Measurements from ENCODE around the gene PJA2.
A peak's percentile ranks its signal among the peaks of the same experiment; 100 is the strongest.

Gene PJA2

GRCh38 chr5:109410389-109411148, 795 bp upstream of the PJA2 start:
- DNase-seq = peak; percentile 90

GRCh38 chr5:109408991-109409843, 557 bp downstream of the PJA2 start:
- peak; percentile 96 for DNase-seq

- DNase-seq = no peak
Observed at GRCh38 chr5:109407913-109408312, 1.9 kb downstream of the PJA2 start.

GRCh38 chr5:109406719-109407118, 3.1 kb downstream of the PJA2 start:
- no peak for DNase-seq

- DNase-seq = no peak
Observed at GRCh38 chr5:109404428-109404960, 5.3 kb downstream of the PJA2 start.

- DNase-seq = no peak
Observed at GRCh38 chr5:109403469-109403868, 6.3 kb downstream of the PJA2 start.

- DNase-seq = no peak
Observed at GRCh38 chr5:109399092-109399759, 10.5 kb downstream of the PJA2 start.

GRCh38 chr5:109396965-109397364, 12.8 kb downstream of the PJA2 start:
- DNase-seq = no peak

- no peak for DNase-seq
Observed at GRCh38 chr5:109394806-109395205, 15.0 kb downstream of the PJA2 start.

- no peak for DNase-seq
Observed at GRCh38 chr5:109390188-109390587, 19.6 kb downstream of the PJA2 start.

- no peak for DNase-seq
Observed at GRCh38 chr5:109388407-109388806, 21.4 kb downstream of the PJA2 start.

- DNase-seq = no peak
Observed at GRCh38 chr5:109387408-109387974, 22.3 kb downstream of the PJA2 start.

GRCh38 chr5:109378095-109378494, 31.7 kb downstream of the PJA2 start:
- DNase-seq = no peak

GRCh38 chr5:109374625-109375024, 35.1 kb downstream of the PJA2 start:
- no peak for DNase-seq

GRCh38 chr5:109373932-109374331, 35.8 kb downstream of the PJA2 start:
- no peak for DNase-seq

GRCh38 chr5:109370343-109370742, 39.4 kb downstream of the PJA2 start:
- DNase-seq = no peak

GRCh38 chr5:109365653-109366052, 44.1 kb downstream of the PJA2 start:
- DNase-seq = no peak

- DNase-seq = no peak
Observed at GRCh38 chr5:109364977-109365376, 44.8 kb downstream of the PJA2 start.

GRCh38 chr5:109359642-109360041, 50.1 kb downstream of the PJA2 start:
- no peak for DNase-seq

- DNase-seq = no peak
Observed at GRCh38 chr5:109357807-109358206, 52.0 kb downstream of the PJA2 start.

GRCh38 chr5:109354761-109355160, 55.0 kb downstream of the PJA2 start:
- peak; percentile 15 for DNase-seq
